K562 (cell line): Measurements from ENCODE around the gene CMIP. TPM values are rescaled to one million over a fixed set of nuclear protein-coding genes. Genes with fewer than 3 reads are reported as not detected.

Source experiments
- ADNP ChIP-seq: fragments of 200-800 bp; sonication (Bioruptor generic); IDR thresholded peaks from 2 replicates; pipeline ENCODE4 v1.6.1; 2016; ENCODE audit warnings: missing genetic modification characterization, missing compliant biosample characterization
- ARID1B ChIP-seq: fragments of 450-650 bp; IDR thresholded peaks from 2 replicates; pipeline ENCODE4 v1.6.1; 2016; ENCODE audit warnings: antibody characterized with exemption, mild to moderate bottlenecking, inconsistent platforms
- BCOR ChIP-seq: fragments of 450-650 bp; IDR thresholded peaks from 2 replicates; pipeline ENCODE4 v1.6.1; 2016
- CBX1 ChIP-seq: sonication (generic); IDR thresholded peaks from 2 replicates; pipeline ENCODE4 v1.6.1; 2016; ENCODE audit warnings: antibody characterized with exemption, low read depth, mild to moderate bottlenecking
- CREM ChIP-seq: IDR thresholded peaks from 2 replicates; pipeline ENCODE4 v1.6.1; 2014; ENCODE audit warnings: antibody characterized with exemption, low read depth
- DNMT1 ChIP-seq: fragments of 450-650 bp; IDR thresholded peaks from 2 replicates; pipeline ENCODE4 v1.6.1; 2016; ENCODE audit warnings: antibody characterized with exemption, mild to moderate bottlenecking
- FOXK1 ChIP-seq: sonication (generic); formaldehyde crosslinking; IDR thresholded peaks from 2 replicates; pipeline ENCODE4 v1.8.0; 2022; ENCODE audit warnings: missing genetic modification reagents, mild to moderate bottlenecking, borderline replicate concordance
- GTF2A2 ChIP-seq: IDR thresholded peaks from 2 replicates; pipeline ENCODE4 v1.6.1; 2016; ENCODE audit warnings: mild to moderate bottlenecking, missing genetic modification characterization, missing compliant biosample characterization
- NELFE ChIP-seq: IDR thresholded peaks from 2 replicates; pipeline ENCODE4 v1.6.1; 2011; ENCODE audit warnings: mild to moderate bottlenecking; ENCODE audit not compliant: insufficient read depth, insufficient read length
- NR1H2 ChIP-seq: sonication (generic); formaldehyde crosslinking; IDR thresholded peaks from 2 replicates; pipeline ENCODE4 v1.4.0; 2020; ENCODE audit warnings: mild to moderate bottlenecking, missing genetic modification reagents
- PHF20 ChIP-seq: fragments of 450-650 bp; IDR thresholded peaks from 2 replicates; pipeline ENCODE4 v1.6.1; 2018; ENCODE audit not compliant: partially characterized antibody
- TAF15 ChIP-seq: fragments of 200-400 bp; formaldehyde crosslinking; IDR thresholded peaks from 2 replicates; pipeline ENCODE4 v1.6.1; 2017; ENCODE audit warnings: mild to moderate bottlenecking, low read depth, low read length, moderate library complexity
- ZEB2 ChIP-seq: fragments of 450-650 bp; IDR thresholded peaks from 2 replicates; pipeline ENCODE4 v1.6.1; 2016
- ZFP36 ChIP-seq: fragments of 150-350 bp; IDR thresholded peaks from 2 replicates; pipeline ENCODE4 v1.6.1; 2018; ENCODE audit warnings: low read length, low read depth; ENCODE audit not compliant: partially characterized antibody
- ZNF12 ChIP-seq: sonication (generic); formaldehyde crosslinking; IDR thresholded peaks from 2 replicates; pipeline ENCODE4 v1.4.0; 2020; ENCODE audit warnings: mild to moderate bottlenecking, missing genetic modification reagents
- ZNF212 ChIP-seq: fragments of 450-650 bp; formaldehyde crosslinking; IDR thresholded peaks from 2 replicates; pipeline ENCODE4 v1.4.0; 2020; ENCODE audit warnings: mild to moderate bottlenecking
- ZNF232 ChIP-seq: sonication (generic); formaldehyde crosslinking; IDR thresholded peaks from 2 replicates; pipeline ENCODE4 v1.8.0; 2022; ENCODE audit warnings: mild to moderate bottlenecking, missing genetic modification reagents
- ZNF57 ChIP-seq: fragments of 450-650 bp; formaldehyde crosslinking; IDR thresholded peaks from 2 replicates; pipeline ENCODE4 v1.4.0; 2020; ENCODE audit warnings: mild to moderate bottlenecking, moderate library complexity
- ZNF717 ChIP-seq: fragments of 250-450 bp; sonication (Bioruptor Pico); IDR thresholded peaks from 2 replicates; pipeline ENCODE4 v1.5.0; 2021
- polyA plus RNA-seq, 8 experiments: library from polyadenylated mRNA; depleted of rRNA in 4 of 8; stranded (reverse) in 5 of 8; unstranded in 3 of 8; fragments of >200 nt; fragmentation: Nextera tagmentation in 2 of 8; fragmentation: Illumina TruSeq in 1 of 8; extraction: Ambion mirVana in 2 of 8; extraction: Trizol in 1 of 8; gene quantifications; 2 replicates each; pipeline versions ENCODE4 v1.2.1 to v1.2.3, GENCODE V29; 2011 to 2014; ENCODE audit warnings: inconsistent platforms in 1 of 8, missing spikeins in 1 of 8
- total RNA-seq, 7 experiments: library from RNA; depleted of rRNA in 6 of 7; stranded (reverse); fragments of >200 nt in 6 of 7; fragmentation: Illumina TruSeq in 2 of 7; extraction: Trizol in 2 of 7; gene quantifications; 2 replicates each; pipeline versions ENCODE4 v1.2.1 to v1.2.3, GENCODE V29; 2011 to 2021; ENCODE audit warnings: low replicate concordance in 1 of 7
- TF ChIP-seq, protein P1 (sequence below), 2 experiments: fragments of 450-650 bp; IDR thresholded peaks; 2 replicates each; pipeline ENCODE4 v1.6.1; 2016
- TF ChIP-seq, protein P2 (sequence below): conservative IDR thresholded peaks from 2 replicates; pipeline ENCODE4 v1.6.1; 2011; ENCODE audit warnings: low read depth, mild to moderate bottlenecking, low read length; ENCODE audit not compliant: control insufficient read depth
- TF ChIP-seq, protein P3 (sequence below): fragments of 450-650 bp; formaldehyde crosslinking; IDR thresholded peaks from 2 replicates; pipeline ENCODE4 v1.4.0; 2020; ENCODE audit warnings: mild to moderate bottlenecking, moderate library complexity

Gene CMIP
- total and polyA plus RNA-seq, 9 of the 15 experiments (the other 6 are each of a cell fraction or from before 2014, with no cell fraction given), result 0.94 to 82.5 (median 10.3) TPM

DNA sequence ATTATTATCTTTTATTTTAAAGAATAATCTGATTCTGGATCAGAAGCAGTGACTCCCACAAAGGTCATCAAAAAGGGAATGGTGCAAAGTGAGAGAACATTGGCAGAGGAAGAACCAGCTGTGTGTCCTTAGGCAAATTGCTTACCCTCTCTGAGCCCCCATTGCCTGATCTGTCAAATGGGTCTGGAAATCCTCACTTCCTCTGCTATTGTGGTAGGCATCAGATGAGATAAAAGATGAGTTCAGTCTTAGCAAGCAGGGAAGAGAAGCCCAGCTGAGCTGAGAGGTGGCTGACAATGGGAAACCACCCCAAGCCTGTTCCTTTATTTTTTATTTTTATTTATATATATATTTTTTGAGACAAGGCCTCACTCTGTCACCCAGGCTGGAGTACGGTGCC is 310.2 kb downstream of the CMIP start (continued):
- TF ChIP-seq ZNF12 (CRISPR knock-in tag) (no peak), BCOR (peak; percentile 98), NELFE (no peak), PHF20 (peak; percentile 39), TAF15 (no peak), ADNP (tag) (peak; percentile 90), ZEB2 (no peak), DNMT1 (no peak), ZFP36 (peak; percentile 94), ARID1B (no peak), FOXK1 (CRISPR knock-in tag) (no peak), ZNF212 (CRISPR knock-in tag) (no peak), CREM (no peak), ZNF57 (CRISPR knock-in tag) (no peak), CBX1 (peak; percentile 79; the same call in 1 of the 2 replicates), NR1H2 (CRISPR knock-in tag) (no peak), ZNF232 (no peak), ZNF717 (no peak), GTF2A2 (tag) (no peak)
- TF ChIP-seq, protein P1, sequence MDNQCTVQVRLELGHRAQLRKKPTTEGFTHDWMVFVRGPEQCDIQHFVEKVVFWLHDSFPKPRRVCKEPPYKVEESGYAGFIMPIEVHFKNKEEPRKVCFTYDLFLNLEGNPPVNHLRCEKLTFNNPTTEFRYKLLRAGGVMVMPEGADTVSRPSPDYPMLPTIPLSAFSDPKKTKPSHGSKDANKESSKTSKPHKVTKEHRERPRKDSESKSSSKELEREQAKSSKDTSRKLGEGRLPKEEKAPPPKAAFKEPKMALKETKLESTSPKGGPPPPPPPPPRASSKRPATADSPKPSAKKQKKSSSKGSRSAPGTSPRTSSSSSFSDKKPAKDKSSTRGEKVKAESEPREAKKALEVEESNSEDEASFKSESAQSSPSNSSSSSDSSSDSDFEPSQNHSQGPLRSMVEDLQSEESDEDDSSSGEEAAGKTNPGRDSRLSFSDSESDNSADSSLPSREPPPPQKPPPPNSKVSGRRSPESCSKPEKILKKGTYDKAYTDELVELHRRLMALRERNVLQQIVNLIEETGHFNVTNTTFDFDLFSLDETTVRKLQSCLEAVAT (IDR thresholded peaks at IDR 0.05), result no peak
- TF ChIP-seq, protein P2, sequence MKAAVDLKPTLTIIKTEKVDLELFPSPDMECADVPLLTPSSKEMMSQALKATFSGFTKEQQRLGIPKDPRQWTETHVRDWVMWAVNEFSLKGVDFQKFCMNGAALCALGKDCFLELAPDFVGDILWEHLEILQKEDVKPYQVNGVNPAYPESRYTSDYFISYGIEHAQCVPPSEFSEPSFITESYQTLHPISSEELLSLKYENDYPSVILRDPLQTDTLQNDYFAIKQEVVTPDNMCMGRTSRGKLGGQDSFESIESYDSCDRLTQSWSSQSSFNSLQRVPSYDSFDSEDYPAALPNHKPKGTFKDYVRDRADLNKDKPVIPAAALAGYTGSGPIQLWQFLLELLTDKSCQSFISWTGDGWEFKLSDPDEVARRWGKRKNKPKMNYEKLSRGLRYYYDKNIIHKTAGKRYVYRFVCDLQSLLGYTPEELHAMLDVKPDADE, result no peak
- TF ChIP-seq, protein P3, sequence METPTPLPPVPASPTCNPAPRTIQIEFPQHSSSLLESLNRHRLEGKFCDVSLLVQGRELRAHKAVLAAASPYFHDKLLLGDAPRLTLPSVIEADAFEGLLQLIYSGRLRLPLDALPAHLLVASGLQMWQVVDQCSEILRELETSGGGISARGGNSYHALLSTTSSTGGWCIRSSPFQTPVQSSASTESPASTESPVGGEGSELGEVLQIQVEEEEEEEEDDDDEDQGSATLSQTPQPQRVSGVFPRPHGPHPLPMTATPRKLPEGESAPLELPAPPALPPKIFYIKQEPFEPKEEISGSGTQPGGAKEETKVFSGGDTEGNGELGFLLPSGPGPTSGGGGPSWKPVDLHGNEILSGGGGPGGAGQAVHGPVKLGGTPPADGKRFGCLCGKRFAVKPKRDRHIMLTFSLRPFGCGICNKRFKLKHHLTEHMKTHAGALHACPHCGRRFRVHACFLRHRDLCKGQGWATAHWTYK (CRISPR knock-in tag), result no peak
